Measurements from ENCODE around the gene INTS4.
"Not testable (repeated sequence)": the region's sequence is repeated elsewhere in the genome, so short reads cannot be mapped to it uniquely, and the experiment has no call there.

INTS4 gene

GRCh38 chr11:77909277-77909676 is 85.2 kb downstream of the INTS4 start (continued):
- no peak for TF ChIP-seq SNAI2 (CRISPR knock-in tag; IDR thresholded peaks at IDR 0.05)
- no peak for TF ChIP-seq CSDC2 (CRISPR knock-in tag; IDR thresholded peaks at IDR 0.05)
- no peak for TF ChIP-seq POU6F1 (CRISPR knock-in tag; IDR thresholded peaks at IDR 0.05; ENCODE audit: borderline replicate concordance, low read depth)
- no peak for TF ChIP-seq BACH2 (CRISPR knock-in tag; IDR thresholded peaks at IDR 0.05; ENCODE audit: borderline replicate concordance)

- ATAC-seq = no peak
- no peak for TF ChIP-seq CSDC2 (CRISPR knock-in tag; IDR thresholded peaks at IDR 0.05)
- no peak for TF ChIP-seq POU6F1 (CRISPR knock-in tag; IDR thresholded peaks at IDR 0.05; ENCODE audit: borderline replicate concordance, low read depth)
- no peak for TF ChIP-seq CREB5 (CRISPR knock-in tag; IDR thresholded peaks at IDR 0.05; ENCODE audit: low read depth)
- no peak for TF ChIP-seq ARNTL (CRISPR knock-in tag; IDR thresholded peaks at IDR 0.05; ENCODE audit: borderline replicate concordance, low read depth)
- no peak for TF ChIP-seq CSRNP3 (CRISPR knock-in tag; IDR thresholded peaks at IDR 0.05)
- no peak for TF ChIP-seq RARB (CRISPR knock-in tag; IDR thresholded peaks at IDR 0.05)
- no peak for TF ChIP-seq GLIS3 (CRISPR knock-in tag; IDR thresholded peaks at IDR 0.05)
- no peak for TF ChIP-seq ZFP3 (CRISPR knock-in tag; IDR thresholded peaks at IDR 0.05)
- TF ChIP-seq TSHZ2 (CRISPR knock-in tag; IDR thresholded peaks at IDR 0.05) = no peak
- no peak for TF ChIP-seq ZC3H10 (CRISPR knock-in tag; IDR thresholded peaks at IDR 0.05)
- TF ChIP-seq ZNF8 (CRISPR knock-in tag; IDR thresholded peaks at IDR 0.05) = no peak
- TF ChIP-seq PPARA (CRISPR knock-in tag; IDR thresholded peaks at IDR 0.05; ENCODE audit: borderline replicate concordance) = no peak
- no peak for TF ChIP-seq ZNF70 (CRISPR knock-in tag; IDR thresholded peaks at IDR 0.05)
- TF ChIP-seq TCF4 (CRISPR knock-in tag; IDR thresholded peaks at IDR 0.05; ENCODE audit: borderline replicate concordance) = no peak
- TF ChIP-seq BACH2 (CRISPR knock-in tag; IDR thresholded peaks at IDR 0.05; ENCODE audit: borderline replicate concordance) = no peak
Measured at GRCh38 chr11:77908835-77909234, 85.6 kb downstream of the INTS4 start.

- ATAC-seq = not testable (repeated sequence)
Measured at GRCh38 chr11:77894949-77895348, 99.5 kb downstream of the INTS4 start.

- ATAC-seq = not testable (repeated sequence)
Measured at GRCh38 chr11:77891703-77892102, 102.8 kb downstream of the INTS4 start.

GRCh38 chr11:77891256-77891655 is 103.2 kb downstream of the INTS4 start:
- ATAC-seq = peak; percentile 42

- TF ChIP-seq CREB5 (CRISPR knock-in tag; IDR thresholded peaks at IDR 0.05; ENCODE audit: low read depth) = 0 out of 2 replicates have a peak, but pooled peaks have one; percentile 55
- peak; percentile 61; the same call in 1 of the 2 replicates for TF ChIP-seq TOX (CRISPR knock-in tag; IDR thresholded peaks at IDR 0.05; ENCODE audit: borderline replicate concordance)
- peak; percentile 36; the same call in 1 of the 2 replicates for TF ChIP-seq ZNF70 (CRISPR knock-in tag; IDR thresholded peaks at IDR 0.05)
- peak; percentile 97 for TF ChIP-seq ISL1 (CRISPR knock-in tag; IDR thresholded peaks at IDR 0.05)
- TF ChIP-seq PATZ1 (CRISPR knock-in tag; IDR thresholded peaks at IDR 0.05; ENCODE audit: borderline replicate concordance) = peak; percentile 61; the same call in 1 of the 2 replicates
- TF ChIP-seq ZC3H10 (CRISPR knock-in tag; IDR thresholded peaks at IDR 0.05) = peak; percentile 81; the same call in 1 of the 2 replicates
- TF ChIP-seq RARB (CRISPR knock-in tag; IDR thresholded peaks at IDR 0.05) = peak; percentile 70; the same call in 1 of the 2 replicates
- peak; percentile 93 for ATAC-seq
Measured at GRCh38 chr11:77890619-77891056, 103.8 kb downstream of the INTS4 start.

- not testable (repeated sequence) for ATAC-seq
Measured at GRCh38 chr11:77890100-77890614, 104.3 kb downstream of the INTS4 start.
